Endothelial cell (in vitro differentiated cells): ENCODE results near the gene ELMOD3. TPM values are rescaled to one million over a fixed set of nuclear protein-coding genes. Genes with fewer than 3 reads are reported as not detected.

Experiments
- DNase-seq: peaks from one replicate; pipeline ENCODE4 v3.0.0; 2021; ENCODE audit warnings: low spot score
- H3K27ac Mint-ChIP-seq: one replicate; pipeline ENCODE4 v1.8.0; 2021; ENCODE audit warnings: mixed read lengths, inconsistent platforms; ENCODE audit not compliant: unreplicated experiment
- H3K27me3 Mint-ChIP-seq: one replicate; pipeline ENCODE4 v1.8.0; 2021; ENCODE audit warnings: mild to moderate bottlenecking, moderate library complexity, mixed read lengths, inconsistent platforms; ENCODE audit not compliant: unreplicated experiment
- H3K36me3 Mint-ChIP-seq: one replicate; pipeline ENCODE4 v1.8.0; 2021; ENCODE audit warnings: mild to moderate bottlenecking, low read depth, mixed read lengths, inconsistent platforms; ENCODE audit not compliant: unreplicated experiment
- H3K4me1 Mint-ChIP-seq: one replicate; pipeline ENCODE4 v1.8.0; 2021; ENCODE audit warnings: mild to moderate bottlenecking, mixed read lengths, inconsistent platforms; ENCODE audit not compliant: unreplicated experiment
- H3K4me3 Mint-ChIP-seq: one replicate; pipeline ENCODE4 v1.8.0; 2021; ENCODE audit warnings: mild to moderate bottlenecking, mixed read lengths, inconsistent platforms; ENCODE audit not compliant: unreplicated experiment
- H3K9me3 Mint-ChIP-seq: one replicate; pipeline ENCODE4 v1.8.0; 2021; ENCODE audit warnings: mixed read lengths, inconsistent platforms; ENCODE audit not compliant: unreplicated experiment
- CTCF ChIP-seq: fragments of 200-600 bp; sonication (generic); IDR thresholded peaks from one replicate; pipeline ENCODE4 v1.5.0; 2021; ENCODE audit warnings: antibody characterized with exemption; ENCODE audit not compliant: unreplicated experiment
- total RNA-seq: library from RNA; stranded (reverse); fragmentation: NEBNext Ultra II Directional; extraction: Animal tissue kit (Norgen Biotek cat#: 25700); gene quantifications from one replicate; pipeline ENCODE4 v1.2.1, GENCODE V29; 2021; ENCODE audit not compliant: unreplicated experiment

ELMOD3 gene
- total RNA-seq, 1 donor from 2014 or later, result 15.9 TPM

DNA sequence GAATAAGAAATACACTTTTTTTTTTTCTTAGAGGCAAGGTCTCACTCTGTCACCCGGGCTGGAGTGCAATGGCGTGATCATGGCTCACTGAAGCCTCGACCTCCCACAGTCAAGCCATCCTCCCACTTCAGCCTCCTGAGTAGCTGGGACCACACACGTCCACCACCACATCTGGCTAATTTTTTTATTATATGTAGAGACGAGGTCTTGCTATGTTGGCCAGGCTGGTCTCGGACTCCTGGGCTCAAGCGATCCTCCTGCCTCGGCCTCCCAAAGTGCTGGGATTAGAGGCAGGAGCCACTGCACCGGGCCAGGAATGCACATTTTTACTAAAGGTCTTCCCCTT lies 29.1 kb upstream of the ELMOD3 start:
- DNase-seq, result no peak
- H3K4me3 Mint-ChIP-seq, result peak overlapping the region; percentile 100
- peaks cover 55% of the 10 kb centered on the region for H3K36me3 Mint-ChIP-seq
- no peak for TF ChIP-seq CTCF
- no peaks in the 10 kb centered on the region for H3K9me3 Mint-ChIP-seq
- peaks cover 51% of the 10 kb centered on the region for H3K4me1 Mint-ChIP-seq
- H3K27ac Mint-ChIP-seq, result no peak overlapping the region
- H3K27me3 Mint-ChIP-seq, result peaks cover 13% of the 10 kb centered on the region

- Mint-ChIP-seq H3K27ac (peak overlapping the region; percentile 100), H3K27me3 (peaks cover 13% of the 10 kb centered on the region), H3K4me1 (peaks cover 44% of the 10 kb centered on the region), H3K9me3 (no peaks in the 10 kb centered on the region), H3K4me3 (peak overlapping the region; percentile 100), H3K36me3 (peaks cover 45% of the 10 kb centered on the region)
- DNase-seq, result no peak
- TF ChIP-seq CTCF, result no peak
Measured at GRCh38 chr2:85326406-85327159, 28.0 kb upstream of the ELMOD3 start.

GRCh38 chr2:85327160-85327821 lies 27.3 kb upstream of the ELMOD3 start:
- peak; percentile 32 for DNase-seq
- H3K9me3 Mint-ChIP-seq, result no peaks in the 10 kb centered on the region
- peaks cover 44% of the 10 kb centered on the region for H3K4me1 Mint-ChIP-seq
- peaks cover 42% of the 10 kb centered on the region for H3K36me3 Mint-ChIP-seq
- peak overlapping the region; percentile 100 for H3K27ac Mint-ChIP-seq
- H3K27me3 Mint-ChIP-seq, result peaks cover 10% of the 10 kb centered on the region
- no peak for TF ChIP-seq CTCF
- H3K4me3 Mint-ChIP-seq, result peak overlapping the region; percentile 100

DNA sequence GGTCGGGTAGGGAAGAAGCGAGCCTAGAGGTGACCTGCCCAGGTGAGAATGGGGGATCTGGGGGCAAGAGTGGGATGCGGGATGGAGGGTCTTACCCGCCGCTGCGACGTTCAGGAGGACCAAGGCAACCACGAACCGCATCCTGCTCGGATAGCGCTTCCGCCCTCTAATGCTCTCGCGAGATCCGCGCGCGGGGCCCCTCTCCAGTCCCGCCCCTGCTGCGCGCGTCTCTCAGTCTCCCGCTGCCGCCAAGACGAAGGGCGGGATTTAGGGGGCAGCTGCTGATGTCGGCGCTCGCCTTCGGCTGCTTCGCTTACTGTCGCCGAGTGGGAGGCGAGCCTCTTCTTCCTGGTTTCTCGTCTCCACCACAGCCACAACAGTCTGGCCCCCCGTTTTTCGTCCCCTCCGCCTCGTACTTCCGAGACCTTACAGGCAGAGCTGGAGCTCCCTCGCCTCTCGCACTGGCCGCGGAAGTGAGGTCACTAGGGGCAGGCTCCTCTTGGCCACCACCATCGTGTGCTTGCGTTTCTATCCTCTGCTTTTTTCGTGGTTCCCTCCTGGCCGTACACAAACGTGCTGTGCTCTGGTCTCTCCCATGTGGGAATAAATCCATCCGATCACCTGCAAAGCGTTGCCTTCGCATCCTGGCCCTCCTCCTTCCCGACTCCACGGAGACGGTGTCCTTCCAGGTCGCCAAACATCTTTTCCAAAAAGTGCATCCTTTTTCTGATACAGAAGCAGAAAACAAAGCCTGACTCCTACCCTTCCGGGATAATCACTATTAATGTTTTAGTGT lies 26.5 kb upstream of the ELMOD3 start, which contains the start of gene TGOLN2:
Gene TGOLN2 (minus strand): TSS at position 168 of the 796 bp plus-strand sequence. CDS start 27 bp downstream, at position 141.
- peaks cover 36% of the 10 kb centered on the region for H3K36me3 Mint-ChIP-seq
- DNase-seq, result peak; percentile 92
- no peak for TF ChIP-seq CTCF
- peaks cover 38% of the 10 kb centered on the region for H3K4me1 Mint-ChIP-seq
- peak within 1 kb of the TSS; percentile 100 for H3K27ac Mint-ChIP-seq
- peak within 1 kb of the TSS; percentile 100 for H3K4me3 Mint-ChIP-seq
- H3K27me3 Mint-ChIP-seq, result peaks cover 8% of the 10 kb centered on the region
- H3K9me3 Mint-ChIP-seq, result no peaks in the 10 kb centered on the region
